ENCODE results near the gene RAB9A.

Gene RAB9A

DNA sequence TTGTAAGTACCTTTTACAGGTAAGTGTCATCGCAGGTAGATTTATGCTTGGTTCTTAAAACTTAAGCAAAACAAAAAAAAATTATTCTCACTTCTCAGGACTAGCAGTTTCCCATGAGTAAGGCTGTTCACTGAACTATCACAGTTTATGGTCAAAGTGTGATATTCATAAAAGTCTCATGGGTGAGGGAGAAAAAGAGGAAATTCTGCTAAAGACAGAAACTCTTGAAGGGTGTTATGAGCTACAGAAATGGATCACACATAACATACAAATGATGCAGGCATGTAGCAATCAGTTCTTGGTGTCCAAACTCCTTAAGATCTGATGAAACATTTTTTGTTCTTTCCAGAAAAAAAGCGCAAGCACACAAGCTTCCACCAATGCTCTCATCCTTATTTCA lies 8.5 kb downstream of the RAB9A start:
- no peak overlapping the region for H3K4me3 ChIP-seq (ENCODE audit: insufficient read depth, low read depth, low read length, poor library complexity, severe bottlenecking)
- no peaks in the 10 kb centered on the region for H3K36me3 ChIP-seq (ENCODE audit: control insufficient read depth, insufficient read depth, low read length)
- no peak for DNase-seq
- H3K4me1 ChIP-seq (ENCODE audit: control insufficient read depth, insufficient read depth, low read length, poor library complexity, severe bottlenecking) = peaks cover 2% of the 10 kb centered on the region
- H3K27ac ChIP-seq (ENCODE audit: insufficient read depth, low read length, poor library complexity, severe bottlenecking) = no peak overlapping the region
- no peaks in the 10 kb centered on the region for H3K9me3 ChIP-seq (ENCODE audit: control insufficient read depth, low read length)
- no peaks in the 10 kb centered on the region for H3K27me3 ChIP-seq (replicated peaks; ENCODE audit: control insufficient read depth, insufficient read depth, low read length, poor library complexity, severe bottlenecking)

DNA sequence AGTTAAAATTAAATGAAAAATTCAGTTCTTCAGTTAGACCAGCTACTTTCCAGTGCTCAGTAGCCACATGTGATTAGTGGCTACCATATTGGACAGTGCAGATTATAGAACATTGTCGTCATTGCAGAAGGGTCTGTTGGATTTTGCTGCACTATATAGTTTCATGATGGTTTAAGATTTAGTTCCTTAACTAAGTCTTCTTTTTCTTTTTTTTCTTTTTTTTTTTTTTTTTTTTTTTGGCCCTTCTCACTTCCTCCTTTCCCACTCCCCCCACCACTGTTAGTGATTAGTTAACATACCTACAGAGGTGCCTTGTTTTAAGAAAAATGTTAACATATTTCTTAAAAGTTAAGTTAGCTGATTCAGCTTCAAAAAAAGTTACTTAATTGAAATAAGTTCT lies 9.0 kb downstream of the RAB9A start:
- Histone ChIP-seq H3K36me3 (ENCODE audit: control insufficient read depth, insufficient read depth, low read length) (no peaks in the 10 kb centered on the region), H3K4me1 (ENCODE audit: control insufficient read depth, insufficient read depth, low read length, poor library complexity, severe bottlenecking) (peaks cover 2% of the 10 kb centered on the region), H3K9me3 (ENCODE audit: control insufficient read depth, low read length) (no peaks in the 10 kb centered on the region), H3K27me3 (replicated peaks; ENCODE audit: control insufficient read depth, insufficient read depth, low read length, poor library complexity, severe bottlenecking) (no peaks in the 10 kb centered on the region), H3K27ac (ENCODE audit: insufficient read depth, low read length, poor library complexity, severe bottlenecking) (no peak overlapping the region), H3K4me3 (ENCODE audit: insufficient read depth, low read depth, low read length, poor library complexity, severe bottlenecking) (no peak overlapping the region)
- no peak for DNase-seq

DNA sequence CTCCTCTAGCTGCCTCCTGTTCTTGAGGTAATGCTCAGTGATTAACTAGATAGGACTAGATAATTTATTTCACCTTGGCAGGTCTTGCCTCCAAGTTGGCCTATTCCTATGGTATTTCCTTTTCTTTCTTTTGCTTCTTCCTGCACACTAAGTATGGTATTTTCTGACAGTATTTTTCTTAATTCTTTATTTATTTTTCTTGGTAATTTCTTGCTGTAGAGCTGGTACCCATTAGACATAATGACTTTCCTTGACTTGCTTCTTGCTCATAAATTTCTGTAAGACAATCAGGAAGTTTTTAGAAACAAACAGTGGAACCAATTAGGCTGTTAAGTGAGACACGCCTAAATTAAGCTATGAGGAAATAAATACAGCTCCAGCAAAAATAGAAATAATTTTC lies 9.5 kb downstream of the RAB9A start:
- no peaks in the 10 kb centered on the region for H3K9me3 ChIP-seq (ENCODE audit: control insufficient read depth, low read length)
- no peak overlapping the region for H3K27ac ChIP-seq (ENCODE audit: insufficient read depth, low read length, poor library complexity, severe bottlenecking)
- H3K4me1 ChIP-seq (ENCODE audit: control insufficient read depth, insufficient read depth, low read length, poor library complexity, severe bottlenecking) = peaks cover 2% of the 10 kb centered on the region
- DNase-seq = no peak
- H3K36me3 ChIP-seq (ENCODE audit: control insufficient read depth, insufficient read depth, low read length) = no peaks in the 10 kb centered on the region
- H3K4me3 ChIP-seq (ENCODE audit: insufficient read depth, low read depth, low read length, poor library complexity, severe bottlenecking) = no peak overlapping the region
- H3K27me3 ChIP-seq (replicated peaks; ENCODE audit: control insufficient read depth, insufficient read depth, low read length, poor library complexity, severe bottlenecking) = no peaks in the 10 kb centered on the region

DNA sequence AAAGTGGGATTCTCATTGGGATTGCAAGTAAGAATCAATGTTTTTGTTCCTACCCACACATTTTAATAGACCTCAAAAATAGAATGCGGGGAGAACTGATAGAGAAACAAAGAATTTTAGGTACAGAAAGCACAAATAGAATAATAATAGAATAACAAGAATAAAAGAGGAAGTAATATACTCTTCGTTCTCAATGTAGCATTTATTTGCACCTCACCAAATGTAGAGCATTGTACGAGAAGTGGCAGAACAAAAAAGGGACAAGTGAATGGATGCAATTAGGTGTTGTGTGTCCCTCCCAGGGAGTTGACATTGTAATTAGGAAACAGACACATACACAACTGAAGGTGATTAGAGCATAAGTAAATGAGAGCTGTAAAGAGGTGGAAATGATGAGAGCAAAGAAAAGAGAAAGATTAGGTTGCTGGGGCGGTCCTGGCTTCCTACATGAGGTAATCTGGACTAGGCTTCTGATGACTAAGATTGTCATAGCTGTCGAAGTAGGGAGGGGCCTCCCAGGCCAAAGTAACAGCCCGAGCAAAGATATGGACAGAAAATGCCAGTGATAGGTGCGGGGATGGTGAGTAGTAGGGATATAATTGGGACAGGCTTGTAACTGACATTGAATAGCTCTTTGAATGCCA lies 10.4 kb downstream of the RAB9A start:
- Histone ChIP-seq H3K9me3 (ENCODE audit: control insufficient read depth, low read length) (no peaks in the 10 kb centered on the region), H3K36me3 (ENCODE audit: control insufficient read depth, insufficient read depth, low read length) (no peaks in the 10 kb centered on the region), H3K4me1 (ENCODE audit: control insufficient read depth, insufficient read depth, low read length, poor library complexity, severe bottlenecking) (peaks cover 2% of the 10 kb centered on the region), H3K4me3 (ENCODE audit: insufficient read depth, low read depth, low read length, poor library complexity, severe bottlenecking) (no peak overlapping the region), H3K27me3 (replicated peaks; ENCODE audit: control insufficient read depth, insufficient read depth, low read length, poor library complexity, severe bottlenecking) (no peaks in the 10 kb centered on the region), H3K27ac (ENCODE audit: insufficient read depth, low read length, poor library complexity, severe bottlenecking) (no peak overlapping the region)
- no peak for DNase-seq

DNA sequence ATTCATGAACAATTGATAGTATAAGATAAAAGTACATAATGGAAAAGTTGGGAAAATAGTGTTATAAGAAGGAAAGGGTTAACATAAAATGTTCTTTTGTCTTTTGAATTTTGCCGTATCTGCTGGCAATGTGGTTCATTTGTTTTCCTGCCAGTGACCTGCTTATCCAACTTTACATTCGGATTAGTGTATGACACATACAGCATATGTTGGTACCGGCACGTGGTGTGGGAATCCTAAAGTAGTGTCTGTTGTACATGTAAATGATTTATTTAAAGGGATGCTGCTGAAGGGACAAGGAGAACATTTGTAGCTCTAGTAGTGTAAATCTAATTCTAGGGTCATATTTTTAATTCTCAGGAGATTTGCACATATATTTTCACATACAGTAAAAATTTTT lies 11.5 kb downstream of the RAB9A start:
- H3K4me1 ChIP-seq (ENCODE audit: control insufficient read depth, insufficient read depth, low read length, poor library complexity, severe bottlenecking) = no peaks in the 10 kb centered on the region
- no peak overlapping the region for H3K4me3 ChIP-seq (ENCODE audit: insufficient read depth, low read depth, low read length, poor library complexity, severe bottlenecking)
- no peaks in the 10 kb centered on the region for H3K36me3 ChIP-seq (ENCODE audit: control insufficient read depth, insufficient read depth, low read length)
- no peak for DNase-seq
- H3K27ac ChIP-seq (ENCODE audit: insufficient read depth, low read length, poor library complexity, severe bottlenecking) = no peak overlapping the region
- H3K9me3 ChIP-seq (ENCODE audit: control insufficient read depth, low read length) = no peaks in the 10 kb centered on the region
- no peaks in the 10 kb centered on the region for H3K27me3 ChIP-seq (replicated peaks; ENCODE audit: control insufficient read depth, insufficient read depth, low read length, poor library complexity, severe bottlenecking)

DNA sequence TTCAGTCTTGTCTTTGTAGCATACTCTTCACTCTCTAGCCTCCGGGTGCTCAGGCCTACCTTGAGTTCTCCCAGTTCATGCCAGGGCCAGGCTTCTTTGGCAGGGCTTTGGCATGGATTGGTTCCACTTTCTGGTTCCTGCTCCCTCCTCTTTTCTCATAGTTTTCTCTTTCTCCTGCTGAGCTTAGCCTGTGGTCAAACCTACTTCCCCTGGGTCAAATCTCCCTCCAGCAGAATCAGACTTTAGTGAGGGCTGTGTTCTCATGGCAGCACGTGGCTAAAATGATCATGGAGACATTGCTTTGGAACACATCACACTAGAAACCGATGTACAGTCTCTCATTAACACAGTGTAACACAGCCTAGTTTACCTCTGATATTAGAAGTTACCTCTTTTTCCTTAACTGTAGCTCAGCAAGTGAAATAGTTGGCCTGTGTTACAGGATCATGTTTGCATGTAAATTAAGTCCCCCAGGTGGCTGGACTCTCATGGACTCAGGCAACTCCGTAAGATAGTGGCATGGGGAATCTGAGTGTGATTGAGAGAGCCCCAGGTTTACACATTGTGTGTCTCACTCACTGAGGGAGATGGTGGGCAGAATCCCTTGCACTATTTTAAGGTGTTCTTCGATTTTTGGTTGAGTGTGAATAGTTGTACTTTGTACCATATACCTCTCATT lies 13.3 kb downstream of the RAB9A start:
- Histone ChIP-seq H3K4me1 (ENCODE audit: control insufficient read depth, insufficient read depth, low read length, poor library complexity, severe bottlenecking) (no peaks in the 10 kb centered on the region), H3K36me3 (ENCODE audit: control insufficient read depth, insufficient read depth, low read length) (no peaks in the 10 kb centered on the region), H3K4me3 (ENCODE audit: insufficient read depth, low read depth, low read length, poor library complexity, severe bottlenecking) (no peak overlapping the region), H3K9me3 (ENCODE audit: control insufficient read depth, low read length) (no peaks in the 10 kb centered on the region), H3K27ac (ENCODE audit: insufficient read depth, low read length, poor library complexity, severe bottlenecking) (no peak overlapping the region), H3K27me3 (replicated peaks; ENCODE audit: control insufficient read depth, insufficient read depth, low read length, poor library complexity, severe bottlenecking) (no peaks in the 10 kb centered on the region)
- DNase-seq = no peak

DNA sequence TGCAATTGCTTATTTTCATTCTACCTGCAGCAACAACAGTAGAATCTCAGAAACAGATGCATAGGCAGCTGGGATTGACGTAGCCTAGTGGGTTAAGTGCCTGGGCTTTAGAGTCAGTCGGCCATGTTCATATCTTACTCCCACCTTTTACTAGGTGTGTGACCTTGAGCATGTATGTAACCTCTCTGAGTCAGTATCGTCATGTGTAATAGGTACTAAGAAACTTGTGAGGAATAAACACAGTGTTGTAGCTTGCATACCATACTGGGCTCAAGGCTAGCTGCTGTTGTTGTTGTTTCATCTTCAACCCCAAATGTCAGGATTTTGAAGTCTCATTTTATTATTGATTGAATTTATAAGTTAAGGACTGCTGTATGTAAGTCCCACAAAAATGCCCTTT lies 14.2 kb downstream of the RAB9A start:
- no peaks in the 10 kb centered on the region for H3K9me3 ChIP-seq (ENCODE audit: control insufficient read depth, low read length)

DNA sequence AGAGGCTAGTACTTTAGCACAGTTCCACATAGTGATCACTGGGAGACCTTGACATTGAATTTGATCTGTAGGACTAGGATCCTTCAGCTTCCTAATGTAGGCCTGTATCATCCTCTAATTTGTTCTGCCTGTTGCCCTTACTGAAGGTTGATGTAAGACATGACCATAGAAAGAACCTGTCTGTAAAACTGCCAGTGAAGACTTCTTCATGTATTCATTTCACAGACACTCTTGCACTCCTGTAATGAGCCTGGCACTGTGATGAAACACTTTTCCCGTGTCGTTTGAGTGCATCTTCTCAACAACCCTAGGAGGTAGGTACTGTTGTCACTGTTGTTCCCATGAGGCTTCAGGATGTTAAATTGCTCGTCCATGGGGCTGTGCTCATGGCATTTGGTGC lies 14.7 kb downstream of the RAB9A start:
- no peaks in the 10 kb centered on the region for H3K9me3 ChIP-seq (ENCODE audit: control insufficient read depth, low read length)
- no peak for DNase-seq
- no peaks in the 10 kb centered on the region for H3K4me1 ChIP-seq (ENCODE audit: control insufficient read depth, insufficient read depth, low read length, poor library complexity, severe bottlenecking)
- H3K27me3 ChIP-seq (replicated peaks; ENCODE audit: control insufficient read depth, insufficient read depth, low read length, poor library complexity, severe bottlenecking) = no peaks in the 10 kb centered on the region
- H3K36me3 ChIP-seq (ENCODE audit: control insufficient read depth, insufficient read depth, low read length) = no peaks in the 10 kb centered on the region
- no peak overlapping the region for H3K27ac ChIP-seq (ENCODE audit: insufficient read depth, low read length, poor library complexity, severe bottlenecking)
- no peak overlapping the region for H3K4me3 ChIP-seq (ENCODE audit: insufficient read depth, low read depth, low read length, poor library complexity, severe bottlenecking)

More for the DNA sequence above, 14.2 kb downstream of the RAB9A start:
- Histone ChIP-seq H3K4me1 (ENCODE audit: control insufficient read depth, insufficient read depth, low read length, poor library complexity, severe bottlenecking) (no peaks in the 10 kb centered on the region), H3K36me3 (ENCODE audit: control insufficient read depth, insufficient read depth, low read length) (no peaks in the 10 kb centered on the region), H3K27me3 (replicated peaks; ENCODE audit: control insufficient read depth, insufficient read depth, low read length, poor library complexity, severe bottlenecking) (no peaks in the 10 kb centered on the region), H3K27ac (ENCODE audit: insufficient read depth, low read length, poor library complexity, severe bottlenecking) (no peak overlapping the region), H3K4me3 (ENCODE audit: insufficient read depth, low read depth, low read length, poor library complexity, severe bottlenecking) (no peak overlapping the region)
- DNase-seq = no peak

DNA sequence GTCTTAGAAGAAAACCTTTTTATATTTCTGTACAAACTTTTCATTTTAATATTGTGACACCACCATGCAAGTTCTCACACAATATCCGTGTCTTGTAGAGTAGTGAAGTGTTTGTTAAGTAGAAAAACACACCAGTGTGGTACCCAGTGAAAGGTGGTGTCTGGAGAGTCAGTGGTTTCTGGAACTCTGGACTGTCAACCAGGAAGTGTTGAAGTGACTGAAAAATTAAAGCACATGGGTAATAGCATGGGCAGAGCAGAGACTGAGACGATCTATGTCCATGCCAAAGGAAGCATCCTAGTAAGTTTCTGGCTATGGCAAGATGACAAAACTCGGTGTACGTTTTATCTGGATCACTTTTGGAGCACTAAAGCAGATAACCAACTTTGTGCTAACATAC lies 22.2 kb downstream of the RAB9A start:
- no peak for DNase-seq
- Histone ChIP-seq H3K4me1 (ENCODE audit: control insufficient read depth, insufficient read depth, low read length, poor library complexity, severe bottlenecking) (no peaks in the 10 kb centered on the region), H3K27me3 (replicated peaks; ENCODE audit: control insufficient read depth, insufficient read depth, low read length, poor library complexity, severe bottlenecking) (no peaks in the 10 kb centered on the region), H3K36me3 (ENCODE audit: control insufficient read depth, insufficient read depth, low read length) (no peaks in the 10 kb centered on the region), H3K4me3 (ENCODE audit: insufficient read depth, low read depth, low read length, poor library complexity, severe bottlenecking) (no peak overlapping the region), H3K27ac (ENCODE audit: insufficient read depth, low read length, poor library complexity, severe bottlenecking) (no peak overlapping the region), H3K9me3 (ENCODE audit: control insufficient read depth, low read length) (no peaks in the 10 kb centered on the region)

DNA sequence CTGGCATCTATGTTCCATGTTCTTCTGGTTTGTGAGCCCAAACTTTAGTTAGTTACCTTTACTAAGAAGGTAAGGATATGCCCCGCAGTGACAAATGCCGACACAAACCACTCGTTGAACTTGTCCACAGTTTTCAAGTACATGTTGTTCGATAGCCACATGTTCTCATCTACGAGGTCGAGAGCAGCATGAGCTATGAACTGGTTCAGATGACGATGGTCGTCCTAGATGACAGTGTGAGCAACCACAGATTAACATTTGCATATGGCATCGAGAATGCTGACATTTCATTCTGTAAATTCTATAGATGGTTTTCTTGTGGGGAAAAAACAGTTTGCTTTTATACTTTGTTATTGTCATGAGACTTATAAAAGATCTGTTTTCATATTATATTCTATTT lies 27.5 kb downstream of the RAB9A start:
- H3K9me3 ChIP-seq (ENCODE audit: control insufficient read depth, low read length) = no peaks in the 10 kb centered on the region
- H3K27me3 ChIP-seq (replicated peaks; ENCODE audit: control insufficient read depth, insufficient read depth, low read length, poor library complexity, severe bottlenecking) = no peaks in the 10 kb centered on the region
- H3K27ac ChIP-seq (ENCODE audit: insufficient read depth, low read length, poor library complexity, severe bottlenecking) = no peak overlapping the region
- DNase-seq = no peak
- peaks cover 3% of the 10 kb centered on the region for H3K4me1 ChIP-seq (ENCODE audit: control insufficient read depth, insufficient read depth, low read length, poor library complexity, severe bottlenecking)
- H3K4me3 ChIP-seq (ENCODE audit: insufficient read depth, low read depth, low read length, poor library complexity, severe bottlenecking) = no peak overlapping the region
- peaks cover 9% of the 10 kb centered on the region for H3K36me3 ChIP-seq (ENCODE audit: control insufficient read depth, insufficient read depth, low read length)
